COLO668 (cell line): ENCODE measurements around the gene C1orf87.

Experiments used
- DNase-seq: peaks from one replicate; lab custom pipeline; 2025; ENCODE audit not compliant: unreplicated experiment; lab: John Stamatoyannopoulos, UW

C1orf87 gene, protein sequence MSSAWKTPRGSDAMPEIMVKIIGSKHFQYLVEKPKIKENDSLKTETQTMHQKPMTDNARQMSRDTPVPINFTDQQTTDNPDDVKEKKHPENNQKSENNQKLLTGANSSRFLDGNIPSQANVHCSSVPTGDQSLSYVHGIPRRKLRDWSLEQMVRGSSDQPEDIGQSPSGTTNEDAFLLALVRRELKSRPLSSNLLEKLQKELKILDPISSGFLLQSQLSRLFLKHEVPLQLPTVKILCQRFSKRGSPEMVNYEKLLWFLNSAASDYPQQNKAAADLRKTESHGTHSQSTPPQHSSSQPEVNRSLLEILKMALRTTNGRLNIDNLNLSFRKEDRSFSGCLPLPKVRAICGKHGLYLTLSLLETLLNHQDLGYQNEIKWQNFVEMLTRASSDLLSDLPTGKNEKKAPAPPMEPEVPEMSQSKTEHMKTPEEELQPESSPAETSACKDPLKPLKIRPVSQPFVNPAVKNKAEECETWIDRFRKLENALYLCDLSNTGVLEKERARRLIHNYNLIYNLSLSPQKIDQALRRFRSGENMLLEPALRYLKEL

DNA sequence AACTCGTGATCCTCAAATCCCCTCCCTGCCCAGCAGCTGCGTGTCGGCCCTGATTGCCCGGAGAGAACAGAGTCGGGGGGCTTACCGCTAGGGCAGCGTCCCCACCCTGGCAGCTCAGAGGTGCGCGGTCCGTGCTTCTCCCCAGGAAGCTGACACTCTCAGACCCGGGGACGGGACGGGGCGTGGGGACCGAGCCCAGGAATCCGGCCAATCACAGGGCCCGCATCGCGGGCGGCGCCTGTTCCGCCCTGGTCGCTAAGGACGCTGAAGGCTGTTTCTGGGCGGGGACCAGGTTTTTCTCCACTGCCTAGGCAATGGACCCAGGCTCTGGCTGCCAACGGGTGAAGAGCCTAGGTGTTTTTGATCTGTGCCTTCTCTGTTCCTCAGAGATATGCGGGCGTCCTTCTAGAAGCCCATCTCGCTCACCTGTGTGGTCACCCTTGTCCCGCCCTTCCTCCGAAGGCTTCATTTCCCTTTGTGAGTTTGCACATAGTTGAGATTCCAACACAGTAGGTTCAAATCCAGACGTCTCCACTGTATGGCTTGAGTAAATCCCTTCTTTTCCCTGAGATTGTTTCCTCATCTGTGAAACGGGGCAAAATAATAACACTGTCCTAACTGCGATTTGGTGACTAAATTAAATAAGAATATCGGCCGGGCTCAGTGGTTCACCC lies at the start of gene C1orf87:
TSS of gene C1orf87 (minus strand) at position 166 of the 674 bp plus-strand sequence. CDS start 1,127 bp downstream, outside the sequence.
- no peak for DNase-seq

DNA sequence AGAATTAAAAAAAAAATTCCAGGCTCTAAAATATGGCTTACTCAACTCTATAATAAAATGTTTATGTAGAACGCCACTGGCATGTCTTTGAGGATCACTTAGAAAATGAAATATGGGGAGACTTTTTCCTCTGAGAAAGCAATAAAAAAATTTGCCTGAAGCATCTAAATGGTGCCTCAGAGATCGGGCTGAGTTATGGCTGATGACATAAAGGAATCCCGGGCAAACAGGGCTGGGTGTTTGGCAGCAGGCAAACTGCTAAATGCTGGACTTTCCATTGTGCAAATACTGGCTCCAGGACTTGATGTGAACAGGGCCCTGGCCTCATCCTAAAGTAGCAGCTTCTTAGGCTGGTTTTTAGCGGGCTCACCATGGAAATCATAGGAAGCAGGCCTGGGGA lies 44.5 kb upstream of the C1orf87 start:
- no peak for DNase-seq

DNA sequence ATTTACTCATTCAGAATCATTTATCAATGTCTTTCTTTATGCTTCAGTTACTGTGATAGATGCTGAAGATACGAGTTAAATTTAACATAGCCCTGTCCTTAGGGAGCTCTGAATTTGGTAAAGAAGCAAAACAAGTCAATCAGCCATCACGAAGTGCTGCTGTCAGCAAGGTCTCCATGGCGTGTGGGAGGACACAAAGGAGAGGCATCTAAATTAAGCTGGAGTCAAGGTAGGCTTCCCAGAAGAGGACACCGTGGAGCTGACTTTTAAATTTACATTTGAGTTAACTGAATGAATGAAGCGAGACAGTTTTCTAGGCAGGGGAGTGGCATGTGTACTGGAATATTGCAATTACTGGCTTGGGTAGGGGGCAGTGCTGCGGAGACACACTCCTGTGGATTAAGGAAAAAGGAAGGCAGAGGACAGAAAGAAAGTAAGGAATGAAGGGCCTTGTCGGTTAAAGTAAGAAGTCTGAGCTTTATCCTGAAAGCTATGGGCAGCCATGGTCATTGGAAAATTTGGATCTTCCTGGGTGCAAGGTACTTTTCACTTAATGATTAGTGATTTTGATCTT lies 41.3 kb upstream of the C1orf87 start:
- DNase-seq = no peak

DNA sequence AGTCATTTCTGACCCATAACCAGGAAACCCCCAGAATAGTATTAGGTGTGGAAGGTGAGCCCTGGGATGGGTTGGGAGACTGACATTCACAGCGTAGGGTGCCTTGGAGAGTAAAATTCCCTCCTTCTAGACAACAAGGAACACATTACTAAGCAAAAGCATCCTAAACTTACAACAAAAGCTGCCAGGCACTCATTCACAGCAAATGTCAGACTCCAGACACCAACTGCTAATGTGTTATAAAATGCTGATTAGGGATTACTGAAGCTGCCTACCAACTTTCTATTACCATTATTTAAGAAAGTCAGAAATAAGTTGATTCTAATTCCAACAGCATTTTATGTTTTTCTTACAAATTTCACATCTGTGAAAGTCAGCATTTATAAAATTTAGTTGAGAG lies 40.0 kb upstream of the C1orf87 start:
- DNase-seq = no peak

DNA sequence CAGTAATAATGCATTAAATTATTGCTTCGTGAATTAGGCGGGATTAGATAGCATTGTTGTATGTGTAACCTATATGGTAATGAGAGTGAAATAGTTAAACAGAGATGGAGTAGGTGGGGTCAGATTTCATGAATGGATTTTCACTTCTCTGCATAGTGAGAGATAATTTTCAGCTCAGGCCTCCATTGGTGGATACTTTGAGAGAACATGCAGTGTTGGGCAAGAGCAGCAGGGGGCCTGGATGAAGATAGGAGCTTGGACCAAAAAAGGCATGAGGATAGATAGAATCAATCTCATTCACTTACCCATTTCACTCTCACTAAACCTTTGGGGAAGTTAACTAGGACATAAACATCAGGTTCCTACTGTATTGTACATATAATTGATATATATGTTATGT lies 39.5 kb upstream of the C1orf87 start:
- DNase-seq = no peak

DNA sequence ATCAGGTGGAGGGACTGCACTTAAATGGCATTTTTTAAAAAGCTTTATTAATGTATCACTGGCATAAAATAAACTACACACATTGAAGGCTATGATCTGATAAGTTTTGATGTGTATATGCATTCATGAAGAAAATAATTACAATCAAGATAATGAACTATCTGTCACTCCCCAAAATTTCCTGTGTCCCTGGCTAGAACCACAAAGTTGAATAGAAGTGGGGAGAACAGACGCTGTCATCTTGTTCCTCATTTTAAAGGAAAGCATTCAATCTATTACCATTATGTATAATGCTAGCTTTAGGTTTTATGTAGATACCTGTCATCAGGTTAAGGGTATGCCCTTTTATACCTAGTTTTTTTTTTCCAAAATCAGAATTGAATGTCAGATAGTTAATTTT lies 38.1 kb upstream of the C1orf87 start:
- DNase-seq = no peak

DNA sequence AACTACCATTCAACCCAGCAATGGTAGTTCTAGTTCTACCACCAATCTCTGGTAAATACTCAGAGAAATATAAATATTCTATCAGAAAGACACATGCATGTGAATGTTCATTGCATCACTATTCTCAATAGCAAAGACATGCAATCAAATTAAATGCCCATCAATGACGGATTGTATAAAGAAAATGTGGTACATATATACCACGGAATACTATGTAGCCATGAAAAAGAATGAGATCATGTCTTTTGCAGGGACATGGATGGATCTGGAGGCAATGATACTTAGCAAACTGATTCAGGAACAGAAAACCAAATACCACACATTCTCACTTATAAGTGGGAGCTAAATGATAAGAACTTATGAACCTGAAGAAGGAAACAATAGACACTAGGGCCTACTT lies 37.5 kb upstream of the C1orf87 start:
- no peak for DNase-seq

DNA sequence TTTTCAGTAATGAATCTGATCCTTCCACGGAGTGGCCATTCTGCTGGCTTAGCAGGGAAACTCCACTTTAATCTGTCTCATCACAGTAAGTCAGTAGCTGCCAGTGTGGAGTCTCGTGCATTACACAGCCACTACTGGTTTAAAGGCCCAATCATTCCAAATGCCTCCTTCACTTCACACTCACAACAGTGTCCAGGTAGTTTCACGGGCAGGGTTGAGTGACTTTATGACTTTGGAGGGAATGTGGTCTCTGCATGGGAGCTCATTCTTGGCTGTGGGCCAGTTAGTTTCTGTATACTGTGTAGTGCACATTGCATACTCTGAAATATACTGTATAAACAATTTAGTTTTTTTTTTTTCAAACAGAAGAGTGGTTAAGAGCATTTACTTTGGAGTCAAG lies 34.6 kb upstream of the C1orf87 start:
- no peak for DNase-seq

DNA sequence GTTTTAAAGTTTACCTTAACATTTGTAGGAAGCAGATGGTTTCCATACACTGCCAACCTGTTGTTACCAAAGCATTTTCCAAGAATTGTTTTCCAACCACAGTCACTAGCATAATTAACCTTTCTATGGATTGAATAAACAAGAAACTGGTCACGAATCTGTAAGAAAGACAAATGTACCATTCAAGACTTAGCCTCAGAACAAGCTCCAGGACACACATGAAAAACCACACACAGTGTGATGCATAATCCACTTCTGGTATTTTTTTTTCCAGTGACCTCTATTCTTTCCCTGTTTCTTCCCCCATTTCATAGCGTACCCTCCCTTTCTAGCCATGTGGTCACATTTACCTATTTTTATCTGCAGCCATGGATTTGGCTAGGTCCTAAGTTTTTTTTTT lies 29.6 kb upstream of the C1orf87 start:
- no peak for DNase-seq

DNA sequence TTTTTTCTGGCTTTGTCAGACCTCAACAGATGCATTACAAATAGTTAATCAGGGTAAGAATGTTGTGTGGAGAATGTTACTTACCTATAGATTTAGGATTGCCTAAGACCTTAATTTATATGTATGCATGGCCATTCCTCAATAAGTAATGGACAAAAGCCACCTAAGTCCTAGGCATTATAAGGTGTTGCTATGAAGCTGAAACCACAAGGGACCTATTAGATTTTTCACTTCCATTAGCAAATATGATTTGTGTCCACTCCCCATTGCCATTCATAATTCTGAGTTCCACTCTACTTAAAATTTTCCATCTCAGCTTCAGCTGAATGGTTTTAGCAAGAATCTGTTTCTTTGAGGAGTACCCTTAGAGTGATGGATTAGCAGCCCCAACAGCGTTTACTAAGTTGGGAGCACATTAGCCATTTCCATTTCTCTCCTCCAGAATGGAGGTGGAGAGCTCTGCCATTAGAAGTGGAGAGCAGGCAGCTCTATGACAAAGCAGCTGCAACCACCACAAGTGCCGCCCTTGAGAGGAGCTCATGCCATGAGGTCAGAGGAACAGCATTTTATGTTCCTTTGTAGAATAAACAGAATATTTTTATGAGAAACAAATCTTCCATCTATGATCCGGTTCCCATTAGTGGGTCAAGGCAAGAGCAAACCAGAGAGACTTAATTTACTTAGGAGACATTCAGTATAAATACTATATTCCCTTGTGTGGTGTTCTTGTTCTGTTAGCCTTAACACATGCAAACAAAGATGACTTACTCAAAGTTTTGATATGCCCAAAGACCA lies 28.9 kb upstream of the C1orf87 start:
- no peak for DNase-seq

DNA sequence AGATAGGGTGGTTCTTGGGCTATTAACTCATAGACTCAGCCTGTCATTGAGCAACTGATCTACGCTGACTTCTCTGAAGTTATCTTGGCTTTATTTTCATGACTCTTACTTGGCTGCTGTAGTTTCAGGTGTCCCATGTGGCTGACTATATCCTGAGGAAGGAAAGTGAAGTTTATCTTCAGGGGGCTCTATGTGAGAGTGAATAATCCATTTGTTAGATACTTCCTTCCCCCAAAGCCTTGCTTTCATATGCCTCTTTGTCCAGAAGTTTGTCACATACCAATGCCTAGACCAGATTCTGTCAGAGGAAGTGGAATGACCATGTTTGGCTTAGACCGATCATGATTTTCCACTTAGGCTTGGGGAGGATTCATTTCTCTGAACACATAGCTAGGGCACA lies 27.9 kb upstream of the C1orf87 start:
- no peak for DNase-seq

DNA sequence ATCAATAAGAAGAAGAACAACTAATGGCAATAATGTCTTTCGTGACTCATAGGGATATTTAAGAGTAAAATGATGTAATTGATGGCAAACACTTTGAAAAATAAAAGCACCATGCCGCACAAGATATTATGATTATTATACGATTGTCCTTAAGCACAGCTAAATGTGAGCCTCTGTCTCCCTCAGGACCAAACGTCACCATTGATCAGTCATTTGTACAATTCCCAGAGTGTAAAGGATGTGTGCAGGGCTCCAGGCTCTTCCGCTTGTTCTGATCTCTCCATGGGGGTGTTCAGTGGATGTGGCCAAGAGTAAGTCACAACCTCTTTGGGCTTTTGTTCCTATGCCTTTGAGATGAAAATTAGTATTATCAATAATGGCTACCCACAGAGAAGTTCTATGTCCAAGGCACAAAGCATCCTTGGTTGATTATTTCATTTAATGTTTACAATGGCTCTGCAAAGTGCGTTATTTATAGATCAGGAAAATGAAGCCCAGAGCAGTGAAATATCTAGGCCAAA lies 17.7 kb upstream of the C1orf87 start:
- no peak for DNase-seq

DNA sequence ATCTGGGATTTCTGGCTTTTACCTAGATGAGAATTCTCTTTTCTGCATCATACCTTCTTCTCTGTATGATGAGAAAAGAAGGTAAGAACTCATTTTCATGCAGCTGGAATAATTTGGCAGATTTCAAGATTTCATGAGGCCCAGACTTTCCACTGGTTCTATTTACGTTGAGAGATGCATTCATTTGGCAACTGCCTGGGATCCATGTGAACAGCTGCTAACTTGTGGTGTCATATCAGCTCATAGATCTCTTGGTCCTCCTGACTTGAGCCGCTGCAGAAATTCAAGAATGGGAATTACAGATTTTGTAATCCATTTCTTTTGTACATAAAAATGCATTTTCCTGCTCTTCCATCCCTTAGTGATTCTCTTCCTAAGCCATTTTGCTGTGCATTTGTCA lies 17.1 kb upstream of the C1orf87 start:
- no peak for DNase-seq

DNA sequence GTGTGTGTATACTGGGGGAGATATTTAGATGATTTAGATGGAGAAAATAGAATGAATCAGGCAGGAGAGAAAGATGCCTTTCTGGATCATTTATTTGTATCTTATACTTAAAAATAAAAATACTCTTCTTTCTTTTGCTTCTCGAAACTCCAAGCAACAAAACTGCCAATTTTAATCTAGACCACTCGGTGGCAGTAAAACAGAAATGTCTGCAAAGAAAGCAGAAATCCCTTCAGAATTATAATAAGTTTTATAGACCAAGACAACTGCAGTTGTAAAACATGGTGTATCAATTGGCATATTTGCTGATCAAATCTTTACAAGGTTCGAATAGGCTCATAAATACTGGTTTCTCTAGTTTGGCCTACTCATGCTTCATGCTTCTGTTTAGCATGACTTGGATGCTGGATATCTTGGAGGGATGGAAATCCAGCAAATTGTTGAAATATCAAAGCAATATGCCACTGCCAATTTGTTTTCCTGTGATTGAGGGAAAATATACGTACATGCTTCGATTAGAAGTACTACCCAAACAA lies 15.1 kb upstream of the C1orf87 start:
- DNase-seq = no peak

DNA sequence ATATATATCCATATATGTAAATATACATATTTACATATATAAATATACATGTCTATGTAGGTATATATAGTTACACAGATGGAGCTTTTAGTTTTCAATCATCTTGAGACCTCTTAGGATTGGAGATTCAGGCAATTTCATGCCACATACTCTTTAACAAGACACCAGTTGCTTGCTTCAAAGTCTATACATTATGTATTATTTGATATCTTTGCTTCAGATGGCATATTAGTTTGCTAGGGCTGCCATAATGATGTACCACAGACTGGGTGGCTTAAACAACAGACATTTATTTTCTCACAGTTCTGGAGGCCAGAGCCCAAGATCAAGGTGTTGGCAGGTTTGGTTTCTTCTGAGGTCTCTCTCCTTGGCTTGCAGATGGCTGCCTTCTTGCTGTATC lies 14.1 kb upstream of the C1orf87 start:
- no peak for DNase-seq

DNA sequence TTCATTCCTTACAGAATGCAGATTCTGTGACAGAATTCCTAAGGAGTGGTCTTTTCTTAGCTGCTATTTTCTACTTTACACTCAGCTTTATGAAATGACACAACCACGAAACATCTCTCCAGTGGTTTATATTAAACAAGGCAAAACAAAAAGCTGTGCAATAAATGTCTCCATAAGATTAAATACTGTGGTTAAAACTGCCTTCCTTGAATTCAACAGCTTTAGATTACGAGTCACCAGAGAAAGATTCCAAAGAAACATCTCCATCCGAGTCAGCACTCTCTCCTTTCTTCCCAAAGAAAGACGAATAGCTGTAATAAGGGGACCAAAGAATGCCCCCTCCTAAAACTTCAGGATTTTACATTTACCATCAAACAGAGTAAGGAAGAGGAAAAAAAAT lies 4.6 kb upstream of the C1orf87 start:
- DNase-seq = no peak

DNA sequence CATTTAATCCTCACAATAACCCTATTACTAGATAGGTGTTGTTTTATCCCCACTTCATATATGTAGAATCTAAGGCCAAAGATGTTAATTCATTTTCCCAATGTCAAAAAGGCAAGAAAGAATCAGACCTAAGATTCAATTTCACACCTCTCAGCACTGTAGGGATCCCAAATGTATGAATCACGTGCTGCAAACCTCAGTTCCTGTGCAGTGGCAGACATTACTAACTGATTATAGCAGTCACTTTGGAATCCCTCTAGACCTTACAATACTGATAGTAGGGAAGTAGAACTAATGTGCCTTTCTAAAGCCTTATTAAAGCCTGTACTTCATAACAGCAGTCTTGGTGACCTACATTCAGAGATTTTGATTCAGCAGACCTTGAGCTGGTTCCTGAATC lies 2.3 kb downstream of the C1orf87 start:
- no peak for DNase-seq

DNA sequence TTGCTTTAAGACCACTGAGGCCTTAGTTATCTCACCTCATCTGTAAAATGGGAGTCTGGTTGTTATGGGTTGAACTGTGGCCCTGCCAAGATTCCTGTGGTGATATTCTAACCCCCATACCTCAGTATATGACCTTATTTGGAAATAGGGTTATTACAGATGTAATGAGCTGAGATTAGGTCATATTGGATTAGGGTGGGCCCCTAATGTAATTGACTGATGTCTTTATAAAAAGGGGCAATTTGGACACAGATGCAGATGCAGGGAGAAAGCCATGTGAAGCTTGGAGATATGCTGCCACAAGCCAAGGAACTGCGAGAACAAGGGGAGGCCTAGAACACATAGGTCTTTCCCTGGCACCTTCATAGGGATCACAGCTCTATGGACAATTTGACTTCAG lies 3.9 kb downstream of the C1orf87 start:
- DNase-seq = no peak

DNA sequence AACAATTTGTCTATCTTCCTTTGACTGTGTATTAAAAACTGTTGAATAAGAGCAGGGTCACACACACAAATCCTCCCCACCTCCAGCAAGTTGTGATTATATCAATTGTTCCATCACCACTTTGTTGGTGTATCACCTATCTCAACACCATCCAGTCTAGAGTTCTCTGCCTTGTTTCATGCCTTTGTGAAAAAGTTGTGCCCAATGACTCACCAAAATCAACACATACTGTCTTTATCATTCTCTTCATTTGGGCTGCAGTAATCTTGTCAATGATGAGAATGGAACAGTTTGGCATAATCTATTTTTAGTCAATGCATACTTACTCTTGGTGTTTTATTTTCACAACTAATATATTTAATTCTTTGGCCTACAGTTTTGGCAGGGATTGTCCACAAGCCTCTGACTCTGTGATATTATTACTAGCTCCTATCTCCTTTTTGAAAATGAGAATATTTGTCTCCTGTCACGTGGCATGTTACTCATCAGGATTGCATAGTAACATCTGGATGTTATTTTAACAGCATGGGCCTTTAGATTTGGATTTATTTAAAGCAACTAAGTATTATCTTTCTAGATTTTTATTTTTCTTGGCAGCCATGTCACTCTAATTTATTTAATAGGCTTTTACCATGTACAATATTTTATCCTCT lies 5.1 kb downstream of the C1orf87 start:
- no peak for DNase-seq

DNA sequence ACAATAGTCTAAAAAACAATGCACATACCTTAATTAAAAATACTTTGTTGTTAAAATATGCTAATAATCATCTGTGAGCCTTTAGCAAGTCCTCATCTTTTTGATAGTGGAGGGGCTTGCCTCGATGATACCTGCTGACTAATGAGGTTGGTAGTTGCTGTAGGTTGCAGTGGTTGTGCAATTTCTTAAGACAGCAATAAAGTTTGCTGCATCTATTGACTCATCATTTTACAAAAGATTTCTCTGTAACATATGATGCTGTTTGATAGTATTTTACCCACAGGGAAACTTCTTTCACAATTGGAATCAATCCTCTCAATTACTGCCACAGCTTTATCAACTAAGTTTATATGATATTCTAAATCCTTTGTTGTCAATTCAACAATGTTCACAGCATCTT lies 7.6 kb downstream of the C1orf87 start:
- DNase-seq = no peak
